Mesendoderm (in vitro differentiated cells): ENCODE results near the gene CBLL2.
"Not testable (repeated sequence)": the region's sequence is repeated elsewhere in the genome, so short reads cannot be mapped to it uniquely, and the experiment has no call there.

Experiments used
- DNase-seq: peaks from one replicate; pipeline ENCODE4 v3.0.0; 2013
- H2AK5ac ChIP-seq: 2 replicates; pipeline ENCODE4 v1.6.1; 2013; ENCODE audit warnings: low read length, inconsistent platforms
- H2BK120ac ChIP-seq: 2 replicates; pipeline ENCODE4 v1.6.1; 2013; ENCODE audit warnings: low read depth, mild to moderate bottlenecking, low read length, moderate library complexity, mixed read lengths
- H2BK15ac ChIP-seq: replicated peaks from 2 replicates; pipeline ENCODE4 v1.6.1; 2013; ENCODE audit warnings: low read depth, mild to moderate bottlenecking, moderate library complexity
- H2BK5ac ChIP-seq: 2 replicates; pipeline ENCODE4 v1.6.1; 2013; ENCODE audit warnings: low read length, inconsistent platforms
- H3K18ac ChIP-seq: 2 replicates; pipeline ENCODE4 v1.6.1; 2013; ENCODE audit warnings: mild to moderate bottlenecking, low read length, mixed read lengths
- H3K23ac ChIP-seq: one replicate; pipeline ENCODE4 v1.6.1; 2013; ENCODE audit warnings: low read length
- H3K27ac ChIP-seq: 2 replicates; pipeline ENCODE4 v1.5.1; 2013; ENCODE audit warnings: low read depth, mild to moderate bottlenecking, inconsistent platforms, low read length, moderate library complexity
- H3K27me3 ChIP-seq: 2 replicates; pipeline ENCODE4 v1.6.1; 2013; ENCODE audit warnings: low read length, control low read depth, mild to moderate bottlenecking, inconsistent platforms; ENCODE audit not compliant: insufficient read depth, poor library complexity
- H3K36me3 ChIP-seq: 2 replicates; pipeline ENCODE4 v1.6.1; 2013; ENCODE audit warnings: low read length, inconsistent platforms; ENCODE audit not compliant: control insufficient read depth, insufficient read depth
- H3K4ac ChIP-seq: one replicate; pipeline ENCODE4 v1.6.1; 2013; ENCODE audit warnings: low read depth, mild to moderate bottlenecking, low read length, moderate library complexity
- H3K4me1 ChIP-seq: 2 replicates; pipeline ENCODE4 v1.6.1; 2013; ENCODE audit warnings: low read depth, low read length, inconsistent platforms; ENCODE audit not compliant: control insufficient read depth
- H3K4me2 ChIP-seq: 2 replicates; pipeline ENCODE4 v1.6.1; 2013; ENCODE audit warnings: low read length
- H3K4me3 ChIP-seq: 2 replicates; pipeline ENCODE4 v1.5.1; 2013; ENCODE audit warnings: mild to moderate bottlenecking, low read length
- H3K56ac ChIP-seq: one replicate; pipeline ENCODE4 v1.6.1; 2013; ENCODE audit warnings: low read length
- H3K79me1 ChIP-seq: 2 replicates; pipeline ENCODE4 v1.6.1; 2013; ENCODE audit warnings: low read length, inconsistent platforms
- H3K79me2 ChIP-seq: 2 replicates; pipeline ENCODE4 v1.6.1; 2013; ENCODE audit warnings: mild to moderate bottlenecking, low read length; ENCODE audit not compliant: control insufficient read depth, insufficient read depth
- H3K9ac ChIP-seq: 2 replicates; pipeline ENCODE4 v1.6.1; 2013; ENCODE audit warnings: low read length, inconsistent platforms
- H4K5ac ChIP-seq: one replicate; pipeline ENCODE4 v1.6.1; 2013; ENCODE audit warnings: low read length
- H4K8ac ChIP-seq: one replicate; pipeline ENCODE4 v1.6.1; 2013; ENCODE audit warnings: low read depth, mild to moderate bottlenecking, control low read depth, low read length, moderate library complexity
- WGBS: extraction: QIAGEN DNeasy Blood & Tissue Kit; methylation state at CpG from one replicate; pipeline ENCODE4 v1.1.7; 2013; ENCODE audit warnings: low lambda C conversion rate, missing lambda C conversion rate; ENCODE audit not compliant: insufficient coverage; ENCODE audit errors: extremely low coverage; 5-methylcytosine and 5-hydroxymethylcytosine counted together

CBLL2 gene

DNA sequence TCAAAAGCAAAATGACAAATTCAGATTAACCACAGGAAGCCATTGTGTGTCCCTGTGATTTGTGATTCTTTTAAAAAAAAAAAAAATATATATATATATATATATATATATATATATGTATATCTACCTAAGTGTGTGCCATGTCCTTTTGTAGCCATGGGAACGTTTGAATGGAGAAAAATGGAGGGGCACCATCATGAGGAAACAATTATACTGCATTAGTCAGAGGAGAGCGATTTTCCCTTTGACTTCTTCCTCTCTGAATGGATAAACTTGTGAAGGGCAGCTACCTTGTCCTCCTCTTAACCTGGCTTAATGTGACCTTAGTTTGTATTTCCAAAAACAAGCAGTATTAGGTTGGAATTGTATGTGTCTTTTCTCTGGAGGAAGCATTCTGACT lies 23.3 kb upstream of the CBLL2 start:
- no peak overlapping the region for H3K4me3 ChIP-seq
- no peaks in the 10 kb centered on the region for H3K79me1 ChIP-seq
- H3K27me3 ChIP-seq = no peaks in the 10 kb centered on the region
- DNase-seq = no peak
- H2BK5ac ChIP-seq = no peak overlapping the region
- H2BK120ac ChIP-seq = no peak overlapping the region
- H2BK15ac ChIP-seq = no peak overlapping the region
- no CpG with 5 or more reads among the region's 2 CpGs for whole genome bisulfite sequencing
- H4K8ac ChIP-seq = no peak overlapping the region
- H3K4ac ChIP-seq = no peak overlapping the region
- H3K4me1 ChIP-seq = no peaks in the 10 kb centered on the region
- no peak overlapping the region for H2AK5ac ChIP-seq
- no peaks in the 10 kb centered on the region for H3K36me3 ChIP-seq
- H4K5ac ChIP-seq = no peak overlapping the region
- no peak overlapping the region for H3K4me2 ChIP-seq
- H3K9ac ChIP-seq = no peak overlapping the region
- H3K27ac ChIP-seq = no peak overlapping the region
- H3K23ac ChIP-seq = no peak overlapping the region
- H3K56ac ChIP-seq = no peak overlapping the region
- no peaks in the 10 kb centered on the region for H3K79me2 ChIP-seq
- no peak overlapping the region for H3K18ac ChIP-seq

DNA sequence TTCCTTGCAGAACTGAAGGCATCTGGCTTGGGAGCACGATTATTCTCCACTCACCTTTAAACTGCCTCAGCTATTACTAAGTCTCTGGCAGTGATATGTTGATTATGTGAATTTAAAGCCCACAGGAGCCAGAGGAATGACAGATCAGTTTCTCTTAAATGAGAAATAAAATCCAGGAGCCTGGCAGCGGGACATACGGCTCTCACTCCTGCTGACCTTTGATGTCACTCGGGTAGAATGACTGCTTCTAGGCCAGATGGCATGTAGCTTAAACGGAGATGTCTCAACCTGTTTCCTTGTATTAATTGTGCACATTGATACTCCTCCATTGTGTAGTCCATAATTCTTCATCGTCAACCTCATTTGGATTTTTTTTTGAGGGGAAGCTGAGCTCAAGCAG lies 4.0 kb upstream of the CBLL2 start:
- H3K18ac ChIP-seq = no peak overlapping the region
- H3K36me3 ChIP-seq = no peaks in the 10 kb centered on the region
- no peak overlapping the region for H4K8ac ChIP-seq
- no CpG with 5 or more reads among the region's 6 CpGs for WGBS
- H3K4me3 ChIP-seq = no peak overlapping the region
- H3K9ac ChIP-seq = no peak overlapping the region
- no peaks in the 10 kb centered on the region for H3K27me3 ChIP-seq
- H3K56ac ChIP-seq = no peak overlapping the region
- no peaks in the 10 kb centered on the region for H3K4me1 ChIP-seq
- H3K79me2 ChIP-seq = no peaks in the 10 kb centered on the region
- DNase-seq = no peak
- H3K23ac ChIP-seq = no peak overlapping the region
- no peak overlapping the region for H3K27ac ChIP-seq
- no peak overlapping the region for H2BK120ac ChIP-seq
- no peaks in the 10 kb centered on the region for H3K79me1 ChIP-seq
- H2BK15ac ChIP-seq = no peak overlapping the region
- H4K5ac ChIP-seq = no peak overlapping the region
- H2AK5ac ChIP-seq = no peak overlapping the region
- no peak overlapping the region for H2BK5ac ChIP-seq
- H3K4ac ChIP-seq = no peak overlapping the region
- no peak overlapping the region for H3K4me2 ChIP-seq

DNA sequence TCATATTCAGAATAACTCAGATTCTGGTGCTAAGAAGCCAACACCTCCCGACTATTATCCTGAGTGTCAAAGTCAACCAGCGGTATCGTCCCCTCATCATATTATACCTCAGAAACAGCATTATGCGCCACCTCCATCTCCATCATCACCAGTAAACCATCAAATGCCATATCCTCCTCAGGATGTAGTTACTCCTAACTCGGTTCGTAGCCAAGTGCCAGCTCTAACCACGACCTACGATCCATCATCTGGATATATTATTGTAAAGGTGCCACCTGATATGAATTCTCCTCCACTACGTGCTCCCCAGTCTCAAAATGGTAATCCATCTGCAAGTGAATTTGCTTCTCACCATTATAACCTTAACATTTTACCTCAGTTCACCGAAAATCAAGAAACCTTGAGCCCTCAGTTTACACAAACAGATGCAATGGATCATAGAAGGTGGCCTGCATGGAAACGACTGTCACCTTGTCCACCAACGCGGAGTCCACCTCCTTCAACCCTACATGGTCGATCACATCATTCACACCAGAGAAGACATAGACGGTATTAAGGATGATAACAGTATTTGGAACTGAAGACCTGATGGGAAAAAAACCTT lies 1.1 kb downstream of the CBLL2 start:
- Histone ChIP-seq H3K27me3 (no peaks in the 10 kb centered on the region), H3K79me2 (no peaks in the 10 kb centered on the region), H3K36me3 (no peaks in the 10 kb centered on the region), H3K4me1 (no peaks in the 10 kb centered on the region), H3K4me2 (no peak overlapping the region), H3K9ac (no peak overlapping the region), H3K79me1 (no peaks in the 10 kb centered on the region), H2AK5ac (no peak overlapping the region), H3K4ac (no peak overlapping the region), H3K18ac (no peak overlapping the region), H3K23ac (no peak overlapping the region), H2BK5ac (no peak overlapping the region), H4K5ac (no peak overlapping the region), H2BK120ac (no peak overlapping the region), H3K56ac (no peak overlapping the region), H4K8ac (no peak overlapping the region), H3K27ac (no peak overlapping the region), H3K4me3 (no peak overlapping the region), H2BK15ac (no peak overlapping the region)
- no CpG with 5 or more reads among the region's 15 CpGs for WGBS
- DNase-seq = no peak

DNA sequence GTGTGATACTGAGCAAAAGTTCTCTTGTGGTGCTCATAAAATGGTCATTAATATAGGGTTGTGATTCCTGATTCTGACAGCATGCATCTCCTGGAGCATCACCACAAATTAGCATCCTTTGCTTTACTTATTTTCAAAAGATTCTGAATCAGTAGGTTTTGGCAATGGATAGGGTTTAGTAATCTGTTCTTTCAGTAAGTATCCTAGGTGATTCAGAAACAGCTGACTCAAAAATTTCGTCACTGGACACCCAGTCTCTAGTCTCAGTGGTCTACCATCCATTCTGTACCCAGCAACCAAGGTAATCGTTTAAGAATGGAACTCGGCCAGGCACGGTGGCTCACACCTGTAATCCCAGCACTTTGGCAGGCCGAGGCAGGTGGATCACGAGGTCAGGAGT lies 4.1 kb downstream of the CBLL2 start:
- H4K8ac ChIP-seq = no peak overlapping the region
- no peak overlapping the region for H2BK120ac ChIP-seq
- no peak overlapping the region for H4K5ac ChIP-seq
- no peak for DNase-seq
- H3K4ac ChIP-seq = no peak overlapping the region
- H3K4me3 ChIP-seq = no peak overlapping the region
- no peak overlapping the region for H3K23ac ChIP-seq
- H2AK5ac ChIP-seq = no peak overlapping the region
- H3K56ac ChIP-seq = no peak overlapping the region
- no peak overlapping the region for H2BK5ac ChIP-seq
- H3K4me1 ChIP-seq = no peaks in the 10 kb centered on the region
- H3K27me3 ChIP-seq = no peaks in the 10 kb centered on the region
- H2BK15ac ChIP-seq = no peak overlapping the region
- no peaks in the 10 kb centered on the region for H3K79me1 ChIP-seq
- H3K36me3 ChIP-seq = no peaks in the 10 kb centered on the region
- no peaks in the 10 kb centered on the region for H3K79me2 ChIP-seq
- no peak overlapping the region for H3K18ac ChIP-seq
- H3K4me2 ChIP-seq = no peak overlapping the region
- WGBS = no CpG with 5 or more reads among the region's 6 CpGs
- no peak overlapping the region for H3K27ac ChIP-seq
- H3K9ac ChIP-seq = no peak overlapping the region

DNA sequence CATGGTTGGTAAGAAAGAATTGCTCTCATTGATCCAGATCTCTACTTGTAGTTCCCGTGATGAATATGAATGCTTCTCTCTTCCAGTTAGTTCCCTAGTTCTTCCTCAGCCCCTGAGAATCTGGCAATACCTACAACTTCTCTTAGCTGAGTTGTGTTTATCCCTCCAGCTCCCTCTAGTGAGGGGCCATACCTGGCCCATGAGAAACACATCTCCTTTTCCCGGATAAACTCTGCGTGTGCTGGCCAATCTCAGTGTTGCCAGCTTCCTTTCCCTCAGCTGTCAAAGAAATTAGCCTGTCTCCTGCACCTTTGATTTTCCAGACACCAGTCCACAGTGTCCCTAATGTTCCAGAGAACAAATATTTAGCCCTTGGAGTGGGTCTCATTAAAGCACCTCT lies 5.7 kb downstream of the CBLL2 start:
- H3K27ac ChIP-seq = no peak overlapping the region
- H3K27me3 ChIP-seq = no peaks in the 10 kb centered on the region
- no peak overlapping the region for H4K5ac ChIP-seq
- no peak overlapping the region for H4K8ac ChIP-seq
- no CpG with 5 or more reads among the region's 3 CpGs for WGBS
- no peaks in the 10 kb centered on the region for H3K4me1 ChIP-seq
- H2BK15ac ChIP-seq = no peak overlapping the region
- H3K79me1 ChIP-seq = no peaks in the 10 kb centered on the region
- no peak overlapping the region for H3K4ac ChIP-seq
- H3K23ac ChIP-seq = no peak overlapping the region
- H3K79me2 ChIP-seq = no peaks in the 10 kb centered on the region
- no peak overlapping the region for H2AK5ac ChIP-seq
- no peak overlapping the region for H3K56ac ChIP-seq
- no peaks in the 10 kb centered on the region for H3K36me3 ChIP-seq
- no peak overlapping the region for H3K18ac ChIP-seq
- H3K4me3 ChIP-seq = no peak overlapping the region
- no peak overlapping the region for H3K9ac ChIP-seq
- peak; percentile 44 for DNase-seq
- no peak overlapping the region for H2BK120ac ChIP-seq
- no peak overlapping the region for H3K4me2 ChIP-seq
- no peak overlapping the region for H2BK5ac ChIP-seq

DNA sequence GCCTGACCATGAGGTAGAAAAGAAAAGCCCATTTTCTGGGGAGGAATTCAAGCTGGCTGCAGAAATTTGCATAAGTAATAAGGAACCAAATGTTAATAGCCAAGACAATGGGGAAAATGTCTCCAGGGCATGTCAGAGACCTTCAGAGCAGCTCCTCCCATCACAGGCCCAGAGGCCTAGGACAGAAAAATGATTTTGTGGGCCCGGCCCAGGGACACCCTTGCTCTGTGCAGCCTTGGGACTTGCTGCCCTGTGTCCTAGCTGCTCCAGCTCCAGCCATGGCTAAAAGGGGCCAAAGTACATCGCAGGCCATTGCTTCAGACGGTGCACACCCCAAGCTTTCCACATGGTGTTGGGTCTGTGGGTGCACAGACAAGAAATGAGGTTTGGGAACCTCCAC lies 16.5 kb downstream of the CBLL2 start:
- H3K18ac ChIP-seq, H3K4me2 ChIP-seq, H3K27ac ChIP-seq, H3K79me1 ChIP-seq, DNase-seq, H2BK15ac ChIP-seq, H3K79me2 ChIP-seq, H3K56ac ChIP-seq, H2AK5ac ChIP-seq, H4K5ac ChIP-seq, H4K8ac ChIP-seq, H3K9ac ChIP-seq, H3K4me3 ChIP-seq, H3K36me3 ChIP-seq, H2BK5ac ChIP-seq, H3K4me1 ChIP-seq, H3K23ac ChIP-seq, H2BK120ac ChIP-seq, H3K27me3 ChIP-seq, H3K4ac ChIP-seq: not testable (repeated sequence)
- no CpG with 5 or more reads among the region's 3 CpGs for WGBS
